Measurements from ENCODE around the gene ZNF185. TPM values are rescaled to one million over a fixed set of nuclear protein-coding genes. Genes with fewer than 3 reads are reported as not detected.

Gene ZNF185
- total RNA-seq, 4 donors from 2014 or later = 0.53 to 2.5 (median 1.4) TPM

- TF ChIP-seq, protein P1, sequence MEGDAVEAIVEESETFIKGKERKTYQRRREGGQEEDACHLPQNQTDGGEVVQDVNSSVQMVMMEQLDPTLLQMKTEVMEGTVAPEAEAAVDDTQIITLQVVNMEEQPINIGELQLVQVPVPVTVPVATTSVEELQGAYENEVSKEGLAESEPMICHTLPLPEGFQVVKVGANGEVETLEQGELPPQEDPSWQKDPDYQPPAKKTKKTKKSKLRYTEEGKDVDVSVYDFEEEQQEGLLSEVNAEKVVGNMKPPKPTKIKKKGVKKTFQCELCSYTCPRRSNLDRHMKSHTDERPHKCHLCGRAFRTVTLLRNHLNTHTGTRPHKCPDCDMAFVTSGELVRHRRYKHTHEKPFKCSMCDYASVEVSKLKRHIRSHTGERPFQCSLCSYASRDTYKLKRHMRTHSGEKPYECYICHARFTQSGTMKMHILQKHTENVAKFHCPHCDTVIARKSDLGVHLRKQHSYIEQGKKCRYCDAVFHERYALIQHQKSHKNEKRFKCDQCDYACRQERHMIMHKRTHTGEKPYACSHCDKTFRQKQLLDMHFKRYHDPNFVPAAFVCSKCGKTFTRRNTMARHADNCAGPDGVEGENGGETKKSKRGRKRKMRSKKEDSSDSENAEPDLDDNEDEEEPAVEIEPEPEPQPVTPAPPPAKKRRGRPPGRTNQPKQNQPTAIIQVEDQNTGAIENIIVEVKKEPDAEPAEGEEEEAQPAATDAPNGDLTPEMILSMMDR (IDR thresholded peaks at IDR 0.05) = no peak
- no peak for TF ChIP-seq POLR2A (IDR thresholded peaks at IDR 0.05)
Observed at GRCh38 chrX:152886716-152887115, 11.2 kb upstream of the ZNF185 start.

GRCh38 chrX:152892499-152892898, 5.4 kb upstream of the ZNF185 start:
- Histone ChIP-seq H3K36me3 (no peaks in the 10 kb centered on the region), H3K27me3 (no peaks in the 10 kb centered on the region), H3K27ac (no peak overlapping the region), H3K4me3 (no peak overlapping the region), H3K9me3 (no peaks in the 10 kb centered on the region), H3K4me1 (no peaks in the 10 kb centered on the region)
- DNase-seq = no peak
- no peak for TF ChIP-seq POLR2A (IDR thresholded peaks at IDR 0.05)
- TF ChIP-seq, protein P1 (IDR thresholded peaks at IDR 0.05) = no peak

More at GRCh38 chrX:152886716-152887115, 11.2 kb upstream of the ZNF185 start:
- Histone ChIP-seq H3K4me1 (no peaks in the 10 kb centered on the region), H3K27me3 (no peaks in the 10 kb centered on the region), H3K27ac (no peak overlapping the region), H3K9me3 (no peaks in the 10 kb centered on the region), H3K4me3 (no peak overlapping the region), H3K36me3 (no peaks in the 10 kb centered on the region)
- DNase-seq = no peak

DNA sequence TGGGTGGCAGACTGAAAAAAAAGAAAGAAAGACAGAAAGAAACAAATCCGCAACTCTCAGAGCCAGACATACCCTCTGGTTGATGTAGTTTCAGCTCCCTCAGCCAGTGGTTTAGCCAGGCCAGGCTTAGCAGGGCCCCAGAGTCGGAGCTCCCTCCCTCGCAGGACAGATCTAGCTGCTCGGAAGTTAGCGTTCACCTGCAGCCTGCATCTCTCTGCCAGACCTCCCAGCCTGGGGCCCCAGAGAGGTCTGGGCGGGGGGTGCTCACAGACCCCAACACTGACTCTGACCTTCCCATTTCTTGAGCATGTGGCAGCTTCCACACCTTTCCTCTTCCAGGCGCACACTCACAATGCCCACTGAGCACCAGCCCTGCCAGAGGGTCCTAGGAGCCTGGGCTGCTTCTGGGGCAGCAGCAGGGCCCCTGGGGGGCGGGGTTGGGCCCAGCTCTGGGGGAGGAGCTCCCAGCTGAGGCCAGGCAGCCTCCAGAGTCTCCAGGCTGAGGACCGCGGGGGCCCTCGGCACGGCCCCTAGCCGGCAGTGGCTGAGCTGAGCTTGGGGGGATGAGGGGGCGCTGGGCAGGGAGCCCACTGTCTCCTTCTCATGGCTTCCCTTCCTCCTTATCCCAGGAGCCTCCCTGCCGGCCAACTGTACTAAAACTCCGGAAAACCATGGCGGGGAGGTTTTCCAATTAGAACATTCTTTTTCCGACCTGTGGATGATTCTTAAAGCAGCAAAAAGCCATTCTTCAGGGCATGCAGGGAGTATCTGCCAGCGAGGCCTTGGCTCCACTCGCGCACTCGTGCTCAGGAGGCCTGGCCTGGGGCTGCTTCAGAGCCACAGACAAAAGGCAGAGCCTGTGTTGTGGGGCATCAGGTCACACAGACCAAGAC, 4.6 kb upstream of the ZNF185 start:
- DNase-seq = no peak
- H3K4me3 ChIP-seq = no peak overlapping the region
- no peaks in the 10 kb centered on the region for H3K4me1 ChIP-seq
- no peaks in the 10 kb centered on the region for H3K9me3 ChIP-seq
- no peaks in the 10 kb centered on the region for H3K27me3 ChIP-seq
- no peak overlapping the region for H3K27ac ChIP-seq
- TF ChIP-seq POLR2A (IDR thresholded peaks at IDR 0.05) = no peak
- TF ChIP-seq, protein P1 (IDR thresholded peaks at IDR 0.05) = no peak
- H3K36me3 ChIP-seq = no peaks in the 10 kb centered on the region

- TF ChIP-seq, protein P1 (IDR thresholded peaks at IDR 0.05) = no peak
- no peak for TF ChIP-seq POLR2A (IDR thresholded peaks at IDR 0.05)
- Histone ChIP-seq H3K36me3 (no peaks in the 10 kb centered on the region), H3K27me3 (no peaks in the 10 kb centered on the region), H3K4me3 (no peak overlapping the region), H3K4me1 (no peaks in the 10 kb centered on the region), H3K9me3 (no peaks in the 10 kb centered on the region), H3K27ac (no peak overlapping the region)
- no peak for DNase-seq
Observed at GRCh38 chrX:152893980-152894610, 3.8 kb upstream of the ZNF185 start.

- H3K4me1 ChIP-seq = no peaks in the 10 kb centered on the region
- H3K36me3 ChIP-seq = no peaks in the 10 kb centered on the region
- no peak for DNase-seq
- H3K4me3 ChIP-seq = no peak overlapping the region
- H3K27me3 ChIP-seq = no peaks in the 10 kb centered on the region
- H3K9me3 ChIP-seq = no peaks in the 10 kb centered on the region
- TF ChIP-seq, protein P1 (IDR thresholded peaks at IDR 0.05) = no peak
- TF ChIP-seq POLR2A (IDR thresholded peaks at IDR 0.05) = no peak
- H3K27ac ChIP-seq = no peak overlapping the region
Observed at GRCh38 chrX:152895121-152895520, 2.7 kb upstream of the ZNF185 start.
